ENCODE data around the gene SND1. TPM values are rescaled to one million over a fixed set of nuclear protein-coding genes. Genes with fewer than 3 reads are reported as not detected.
A peak's percentile ranks its signal among the peaks of the same experiment; 100 is the strongest.

Gene SND1
- total RNA-seq, 5 donors from 2014 or later (not counting 1 experiment from before 2014, with no cell fraction given), result 137 to 187 (median 154) TPM

GRCh38 chr7:128063088-128063487 lies 411.1 kb downstream of the SND1 start:
- Mint-ChIP-seq H3K27me3 (no peaks in the 10 kb centered on the region), H3K36me3 (peaks cover 18% of the 10 kb centered on the region), H3K4me1 (peaks cover 41 to 46% (median 46%) of the 10 kb centered on the region in 3 donors), H3K27ac (no peak overlapping the region), H3K9me3 (no peaks in the 10 kb centered on the region), H3K4me3 (no peak overlapping the region)
- 97% methylated on average over 3 of the region's 8 CpGs for WGBS (ENCODE audit: insufficient coverage)
- peaks cover 35 to 52% of the 10 kb centered on the region in 2 experiments for H3K4me1 ChIP-seq (ENCODE audit: control insufficient read depth in 1 of 2, extremely low read depth in 1 of 2, insufficient read depth in 2 of 2, low read length in 2 of 2)
- no peak for ATAC-seq (replicated peaks in 1 of 4)
- no peak overlapping the region for H3K4me3 ChIP-seq (ENCODE audit: control insufficient read depth in 1 of 2, extremely low read depth in 1 of 2, low read length in 1 of 2)
- H3K27me3 ChIP-seq (replicated peaks in 1 of 2; ENCODE audit: control insufficient read depth in 2 of 2, extremely low read depth in 1 of 2, insufficient read depth in 2 of 2, low read length in 1 of 2), result no peaks in the 10 kb centered on the region
- ChIA-PET CTCF (no interaction called here), POLR2A (no interaction called here)
- no peaks in the 10 kb centered on the region for H3K9me3 ChIP-seq
- no peak overlapping the region for H3K27ac ChIP-seq (ENCODE audit: low read length)
- no peaks in the 10 kb centered on the region for H3K36me3 ChIP-seq (ENCODE audit: control insufficient read depth in 2 of 2, extremely low read depth in 1 of 2, insufficient read depth in 1 of 2, low read length in 1 of 2)
- no peak for DNase-seq

- Histone ChIP-seq H3K9me3 (no peaks in the 10 kb centered on the region), H3K4me3 (ENCODE audit: control insufficient read depth in 1 of 2, extremely low read depth in 1 of 2, low read length in 1 of 2) (no peak overlapping the region), H3K36me3 (ENCODE audit: control insufficient read depth in 2 of 2, extremely low read depth in 1 of 2, insufficient read depth in 1 of 2, low read length in 1 of 2) (no peaks in the 10 kb centered on the region), H3K4me1 (ENCODE audit: control insufficient read depth in 1 of 2, extremely low read depth in 1 of 2, insufficient read depth in 2 of 2, low read length in 2 of 2) (peaks cover 7 to 31% of the 10 kb centered on the region in 2 experiments), H3K27me3 (replicated peaks in 1 of 2; ENCODE audit: control insufficient read depth in 2 of 2, extremely low read depth in 1 of 2, insufficient read depth in 2 of 2, low read length in 1 of 2) (no peaks in the 10 kb centered on the region), H3K27ac (ENCODE audit: low read length) (no peak overlapping the region)
- DNase-seq (no peak), ATAC-seq (replicated peaks in 1 of 4) (no peak)
- Mint-ChIP-seq H3K36me3 (peaks cover 23% of the 10 kb centered on the region), H3K4me3 (no peak overlapping the region), H3K9me3 (no peaks in the 10 kb centered on the region), H3K27me3 (no peaks in the 10 kb centered on the region), H3K27ac (no peak overlapping the region), H3K4me1 (peaks cover 21 to 30% (median 24%) of the 10 kb centered on the region in 3 donors)
- ChIA-PET POLR2A (no interaction called here), CTCF (no interaction called here)
- WGBS (ENCODE audit: insufficient coverage), result 97% methylated on average over 4 of the region's 7 CpGs
These were observed 413.9 kb downstream of the SND1 start for GRCh38 chr7:128065872-128066271.

DNA sequence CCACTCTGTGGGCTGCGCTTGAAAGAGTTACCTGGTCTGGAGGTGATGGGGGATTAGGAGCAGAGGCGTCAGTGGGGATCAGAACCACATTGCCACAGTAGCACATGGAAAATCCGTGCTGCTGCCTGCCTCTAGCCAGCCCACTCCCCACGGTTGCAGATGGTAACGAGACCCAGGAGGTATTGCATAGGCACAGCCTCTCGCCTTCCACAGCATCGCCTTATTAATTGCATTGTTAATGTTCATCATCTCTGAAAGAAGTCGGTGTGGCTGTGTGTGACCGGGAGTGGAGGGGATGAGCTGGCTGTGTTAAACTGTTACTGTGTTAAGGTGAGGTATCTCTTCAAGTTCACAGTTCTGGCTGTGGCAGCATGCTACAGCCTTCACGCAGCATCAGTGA lies 414.4 kb downstream of the SND1 start:
- Histone ChIP-seq H3K27ac (ENCODE audit: low read length) (no peak overlapping the region), H3K4me1 (ENCODE audit: control insufficient read depth in 1 of 2, extremely low read depth in 1 of 2, insufficient read depth in 2 of 2, low read length in 2 of 2) (peaks cover 6 to 26% of the 10 kb centered on the region in 2 experiments), H3K9me3 (no peaks in the 10 kb centered on the region), H3K36me3 (ENCODE audit: control insufficient read depth in 2 of 2, extremely low read depth in 1 of 2, insufficient read depth in 1 of 2, low read length in 1 of 2) (no peaks in the 10 kb centered on the region), H3K4me3 (ENCODE audit: control insufficient read depth in 1 of 2, extremely low read depth in 1 of 2, low read length in 1 of 2) (no peak overlapping the region), H3K27me3 (replicated peaks in 1 of 2; ENCODE audit: control insufficient read depth in 2 of 2, extremely low read depth in 1 of 2, insufficient read depth in 2 of 2, low read length in 1 of 2) (no peaks in the 10 kb centered on the region)
- DNase-seq, result no peak
- H3K9me3 Mint-ChIP-seq, result no peaks in the 10 kb centered on the region
- POLR2A ChIA-PET, result interaction anchor here in 1 of 2 donors (0.5 kb wide), 1 partner anchor 1900 kb away, joined by 4 read pairs; no protein-coding TSS in a partner anchor
- CTCF ChIA-PET, result no interaction called here
- H3K27ac Mint-ChIP-seq, result peak overlapping the region in 1 of 2 donors; percentile 49
- peaks cover 22 to 30% (median 27%) of the 10 kb centered on the region in 3 donors for H3K4me1 Mint-ChIP-seq
- H3K36me3 Mint-ChIP-seq, result peaks cover 25% of the 10 kb centered on the region
- no peak for ATAC-seq (replicated peaks in 1 of 4)
- H3K27me3 Mint-ChIP-seq, result no peaks in the 10 kb centered on the region
- WGBS (ENCODE audit: insufficient coverage), result 100% methylated on average over 8 of the region's 10 CpGs
- H3K4me3 Mint-ChIP-seq, result no peak overlapping the region

DNA sequence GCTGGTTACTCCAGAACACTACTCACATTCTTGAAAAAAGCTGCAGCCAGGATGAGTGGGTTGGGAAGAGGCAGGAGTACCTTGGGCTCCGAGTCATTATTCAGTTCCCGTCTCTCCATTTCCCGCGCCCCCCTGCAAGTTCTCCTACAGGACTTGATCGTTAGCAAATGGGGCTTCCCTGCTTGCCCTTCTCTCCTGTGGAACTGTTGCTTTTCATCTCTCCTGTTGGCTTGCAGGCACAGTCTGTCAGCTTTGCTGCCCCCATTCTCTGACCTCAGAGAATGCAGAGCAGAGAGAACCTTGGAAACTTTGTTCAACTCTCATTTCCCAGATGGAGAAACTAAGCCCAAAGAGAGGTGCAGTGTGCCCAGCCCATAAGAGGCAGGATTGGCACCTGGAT lies 414.9 kb downstream of the SND1 start:
- 93% methylated on average over 5 of the region's 5 CpGs for WGBS (ENCODE audit: insufficient coverage)
- H3K27me3 ChIP-seq (replicated peaks in 1 of 2; ENCODE audit: control insufficient read depth in 2 of 2, extremely low read depth in 1 of 2, insufficient read depth in 2 of 2, low read length in 1 of 2), result no peaks in the 10 kb centered on the region
- H3K36me3 ChIP-seq (ENCODE audit: control insufficient read depth in 2 of 2, extremely low read depth in 1 of 2, insufficient read depth in 1 of 2, low read length in 1 of 2), result no peaks in the 10 kb centered on the region
- Mint-ChIP-seq H3K27me3 (no peaks in the 10 kb centered on the region), H3K27ac (peak overlapping the region in 1 of 2 donors; percentile 49), H3K4me1 (peaks cover 26 to 33% (median 31%) of the 10 kb centered on the region in 3 donors), H3K4me3 (no peak overlapping the region), H3K9me3 (no peaks in the 10 kb centered on the region), H3K36me3 (peaks cover 25% of the 10 kb centered on the region)
- H3K9me3 ChIP-seq, result no peaks in the 10 kb centered on the region
- ChIA-PET CTCF (no interaction called here), POLR2A (interaction anchor here in 1 of 2 donors (0.5 kb wide), 1 partner anchor 1900 kb away, joined by 4 read pairs; no protein-coding TSS in a partner anchor)
- no peak for ATAC-seq (replicated peaks in 1 of 4)
- peaks cover 6 to 25% of the 10 kb centered on the region in 2 experiments for H3K4me1 ChIP-seq (ENCODE audit: control insufficient read depth in 1 of 2, extremely low read depth in 1 of 2, insufficient read depth in 2 of 2, low read length in 2 of 2)
- no peak overlapping the region for H3K27ac ChIP-seq (ENCODE audit: low read length)
- no peak for DNase-seq
- no peak overlapping the region for H3K4me3 ChIP-seq (ENCODE audit: control insufficient read depth in 1 of 2, extremely low read depth in 1 of 2, low read length in 1 of 2)

DNA sequence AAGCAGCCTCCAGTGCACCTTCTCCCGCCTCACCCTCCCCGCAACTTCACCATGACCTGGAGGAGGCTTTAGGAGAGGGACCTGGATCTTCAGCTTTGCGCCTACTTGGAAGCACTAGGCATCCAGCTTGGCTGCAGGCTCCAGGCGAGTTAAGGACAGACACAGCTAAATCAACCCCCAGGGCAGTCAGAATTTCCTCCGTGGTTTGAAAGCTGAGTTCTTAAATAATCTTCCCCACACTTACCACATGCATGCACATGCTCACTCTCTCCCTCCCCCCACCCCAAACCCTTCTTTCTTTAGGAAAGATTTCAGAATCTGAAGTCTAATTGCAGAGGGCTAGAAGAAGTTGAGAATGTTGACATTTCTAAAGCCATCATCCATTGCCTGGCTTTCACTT lies 416.0 kb downstream of the SND1 start:
- CTCF ChIA-PET, result no interaction called here
- no peak for ATAC-seq (replicated peaks in 1 of 4)
- POLR2A ChIA-PET, result no interaction called here
- H3K27ac ChIP-seq (ENCODE audit: low read length), result no peak overlapping the region
- no peaks in the 10 kb centered on the region for H3K27me3 Mint-ChIP-seq
- no peak overlapping the region for H3K27ac Mint-ChIP-seq
- peaks cover 29 to 34% (median 32%) of the 10 kb centered on the region in 3 donors for H3K4me1 Mint-ChIP-seq
- DNase-seq, result no peak
- peaks cover 23% of the 10 kb centered on the region for H3K36me3 Mint-ChIP-seq
- no peaks in the 10 kb centered on the region for H3K36me3 ChIP-seq (ENCODE audit: control insufficient read depth in 2 of 2, extremely low read depth in 1 of 2, insufficient read depth in 1 of 2, low read length in 1 of 2)
- WGBS (ENCODE audit: insufficient coverage), result 62% methylated on average over 3 of the region's 5 CpGs
- no peak overlapping the region for H3K4me3 ChIP-seq (ENCODE audit: control insufficient read depth in 1 of 2, extremely low read depth in 1 of 2, low read length in 1 of 2)
- H3K9me3 ChIP-seq, result no peaks in the 10 kb centered on the region
- peaks cover 6 to 30% of the 10 kb centered on the region in 2 experiments for H3K4me1 ChIP-seq (ENCODE audit: control insufficient read depth in 1 of 2, extremely low read depth in 1 of 2, insufficient read depth in 2 of 2, low read length in 2 of 2)
- H3K9me3 Mint-ChIP-seq, result no peaks in the 10 kb centered on the region
- no peak overlapping the region for H3K4me3 Mint-ChIP-seq
- H3K27me3 ChIP-seq (replicated peaks in 1 of 2; ENCODE audit: control insufficient read depth in 2 of 2, extremely low read depth in 1 of 2, insufficient read depth in 2 of 2, low read length in 1 of 2), result no peaks in the 10 kb centered on the region

- peaks cover 19% of the 10 kb centered on the region for H3K36me3 Mint-ChIP-seq
- no peaks in the 10 kb centered on the region for H3K27me3 ChIP-seq (replicated peaks in 1 of 2; ENCODE audit: control insufficient read depth in 2 of 2, extremely low read depth in 1 of 2, insufficient read depth in 2 of 2, low read length in 1 of 2)
- no peak for DNase-seq
- no peak for ATAC-seq (replicated peaks in 1 of 4)
- WGBS (ENCODE audit: insufficient coverage), result 100% methylated on average over 1 of the region's 8 CpGs
- POLR2A ChIA-PET, result no interaction called here
- CTCF ChIA-PET, result no interaction called here
- peaks cover 29 to 32% (median 31%) of the 10 kb centered on the region in 3 donors for H3K4me1 Mint-ChIP-seq
- no peaks in the 10 kb centered on the region for H3K9me3 ChIP-seq
- H3K9me3 Mint-ChIP-seq, result no peaks in the 10 kb centered on the region
- H3K27me3 Mint-ChIP-seq, result no peaks in the 10 kb centered on the region
- no peak overlapping the region for H3K27ac ChIP-seq (ENCODE audit: low read length)
- H3K27ac Mint-ChIP-seq, result no peak overlapping the region
- H3K4me3 ChIP-seq (ENCODE audit: control insufficient read depth in 1 of 2, extremely low read depth in 1 of 2, low read length in 1 of 2), result no peak overlapping the region
- H3K4me3 Mint-ChIP-seq, result no peak overlapping the region
- H3K36me3 ChIP-seq (ENCODE audit: control insufficient read depth in 2 of 2, extremely low read depth in 1 of 2, insufficient read depth in 1 of 2, low read length in 1 of 2), result no peaks in the 10 kb centered on the region
- H3K4me1 ChIP-seq (ENCODE audit: control insufficient read depth in 1 of 2, extremely low read depth in 1 of 2, insufficient read depth in 2 of 2, low read length in 2 of 2), result peaks cover 6 to 30% of the 10 kb centered on the region in 2 experiments
These were observed 416.8 kb downstream of the SND1 start for GRCh38 chr7:128068785-128069184.

Data from T-cell (primary cell).